Measurements from ENCODE around the gene TC2N. TPM values are rescaled to one million over a fixed set of nuclear protein-coding genes. Genes with fewer than 3 reads are reported as not detected.
"Not testable (repeated sequence)": the region's sequence is repeated elsewhere in the genome, so short reads cannot be mapped to it uniquely, and the experiment has no call there.

The TC2N gene
- 0.07 TPM in 1 of 2 replicates, not detected in the other for total RNA-seq

GRCh38 chr14:91867316-91867988, at the start of gene TC2N:
Gene TC2N, minus strand, starts transcription at chr14:91867536. Its CDS starts 53,767 bp downstream, at chr14:91813769.
- no peak for DNase-seq (ENCODE audit: low read depth, low spot score)

- DNase-seq (ENCODE audit: low read depth, low spot score): no peak
Measured at GRCh38 chr14:91912035-91912434, 44.7 kb upstream of the TC2N start.

- peak; percentile 22 for DNase-seq (ENCODE audit: low read depth, low spot score)
Measured at GRCh38 chr14:91911474-91912032, 44.2 kb upstream of the TC2N start.

GRCh38 chr14:91910196-91910595, 42.9 kb upstream of the TC2N start:
- no peak for DNase-seq (ENCODE audit: low read depth, low spot score)

- no peak for DNase-seq (ENCODE audit: low read depth, low spot score)
Measured at GRCh38 chr14:91906374-91906773, 39.0 kb upstream of the TC2N start.

GRCh38 chr14:91904956-91905645, 37.8 kb upstream of the TC2N start:
- no peak for DNase-seq (ENCODE audit: low read depth, low spot score)

- DNase-seq (ENCODE audit: low read depth, low spot score): no peak
Measured at GRCh38 chr14:91904483-91904882, 37.1 kb upstream of the TC2N start.

- no peak for DNase-seq (ENCODE audit: low read depth, low spot score)
Measured at GRCh38 chr14:91903070-91903469, 35.7 kb upstream of the TC2N start.

- DNase-seq (ENCODE audit: low read depth, low spot score): no peak
Measured at GRCh38 chr14:91902336-91902735, 35.0 kb upstream of the TC2N start.

GRCh38 chr14:91901449-91902226, 34.3 kb upstream of the TC2N start:
- DNase-seq (ENCODE audit: low read depth, low spot score): no peak

- no peak for DNase-seq (ENCODE audit: low read depth, low spot score)
Measured at GRCh38 chr14:91899806-91900205, 32.5 kb upstream of the TC2N start.

GRCh38 chr14:91899213-91899612, 31.9 kb upstream of the TC2N start:
- DNase-seq (ENCODE audit: low read depth, low spot score): no peak

GRCh38 chr14:91898372-91898771, 31.0 kb upstream of the TC2N start:
- DNase-seq (ENCODE audit: low read depth, low spot score): no peak

- DNase-seq (ENCODE audit: low read depth, low spot score): not testable (repeated sequence)
Measured at GRCh38 chr14:91897716-91898115, 30.4 kb upstream of the TC2N start.

GRCh38 chr14:91897106-91897701, 29.9 kb upstream of the TC2N start:
- no peak for DNase-seq (ENCODE audit: low read depth, low spot score)

- no peak for DNase-seq (ENCODE audit: low read depth, low spot score)
Measured at GRCh38 chr14:91896419-91896818, 29.1 kb upstream of the TC2N start.

- no peak for DNase-seq (ENCODE audit: low read depth, low spot score)
Measured at GRCh38 chr14:91893669-91894068, 26.3 kb upstream of the TC2N start.

- DNase-seq (ENCODE audit: low read depth, low spot score): no peak
Measured at GRCh38 chr14:91893007-91893406, 25.7 kb upstream of the TC2N start.

- no peak for DNase-seq (ENCODE audit: low read depth, low spot score)
Measured at GRCh38 chr14:91891721-91892220, 24.4 kb upstream of the TC2N start.

- no peak for DNase-seq (ENCODE audit: low read depth, low spot score)
Measured at GRCh38 chr14:91891101-91891500, 23.8 kb upstream of the TC2N start.

- no peak for DNase-seq (ENCODE audit: low read depth, low spot score)
Measured at GRCh38 chr14:91890291-91890749, 23.0 kb upstream of the TC2N start.

Measured in pulmonary artery endothelial cell (primary cell).